Measurements from ENCODE around the gene LRRFIP1.
"Not testable (repeated sequence)": the region's sequence is repeated elsewhere in the genome, so short reads cannot be mapped to it uniquely, and the experiment has no call there.

LRRFIP1 gene

GRCh38 chr2:237782181-237782580 is 154.8 kb downstream of the LRRFIP1 start:
- no peak overlapping the region for H3K4me3 ChIP-seq (ENCODE audit: control insufficient read depth in 1 of 7, extremely low read depth in 1 of 7, insufficient read depth in 4 of 7, low read depth in 2 of 7, low read length in 6 of 7)
- CTCF ChIA-PET: no interaction called here

GRCh38 chr2:237783678-237784077 is 156.3 kb downstream of the LRRFIP1 start:
- H3K36me3 ChIP-seq (ENCODE audit: control insufficient read depth in 4 of 4, insufficient read depth in 4 of 4, low read length in 3 of 4): peaks cover 14 to 58% (median 35%) of the 10 kb centered on the region in 4 experiments

More at GRCh38 chr2:237782181-237782580, 154.8 kb downstream of the LRRFIP1 start:
- no peaks in the 10 kb centered on the region for H3K27me3 ChIP-seq (replicated peaks in 2 of 5; ENCODE audit: control insufficient read depth in 4 of 5, insufficient read depth in 5 of 5, low read length in 4 of 5)
- H3K4me1 ChIP-seq (ENCODE audit: control extremely low read depth in 1 of 4, control insufficient read depth in 4 of 4, insufficient read depth in 4 of 4, low read length in 3 of 4): no peaks in the 10 kb centered on the region
- peaks cover 20 to 69% (median 44%) of the 10 kb centered on the region in 4 experiments for H3K36me3 ChIP-seq (ENCODE audit: control insufficient read depth in 4 of 4, insufficient read depth in 4 of 4, low read length in 3 of 4)
- POLR2A ChIA-PET: interaction anchor here (0.7 kb wide), 1 partner anchor 205 kb away, joined by 3 read pairs; no protein-coding TSS in a partner anchor
- DNase-seq: no peak
- 94% methylated on average over 5 of the region's 7 CpGs for WGBS (ENCODE audit: insufficient coverage)
- H3K9me3 ChIP-seq (ENCODE audit: control extremely low read depth in 1 of 5, control insufficient read depth in 4 of 5, insufficient read depth in 2 of 5, low read depth in 1 of 5, low read length in 4 of 5): peaks cover 3 to 18% (median 10%) of the 10 kb centered on the region in 5 experiments
- no peak overlapping the region for H3K27ac ChIP-seq (ENCODE audit: insufficient read depth in 1 of 2, low read depth in 1 of 2, low read length in 2 of 2, poor library complexity in 1 of 2, severe bottlenecking in 2 of 2)

GRCh38 chr2:237786936-237787335 is 159.5 kb downstream of the LRRFIP1 start:
- peaks cover 7 to 28% (median 12%) of the 10 kb centered on the region in 4 experiments for H3K36me3 ChIP-seq (ENCODE audit: control insufficient read depth in 4 of 4, insufficient read depth in 4 of 4, low read length in 3 of 4)
- H3K27me3 ChIP-seq (replicated peaks in 2 of 5; ENCODE audit: control insufficient read depth in 4 of 5, insufficient read depth in 5 of 5, low read length in 4 of 5): no peaks in the 10 kb centered on the region
- peaks cover 3 to 19% (median 13%) of the 10 kb centered on the region in 5 experiments for H3K9me3 ChIP-seq (ENCODE audit: control extremely low read depth in 1 of 5, control insufficient read depth in 4 of 5, insufficient read depth in 2 of 5, low read depth in 1 of 5, low read length in 4 of 5)
- H3K4me1 ChIP-seq (ENCODE audit: control extremely low read depth in 1 of 4, control insufficient read depth in 4 of 4, insufficient read depth in 4 of 4, low read length in 3 of 4): no peaks in the 10 kb centered on the region
- POLR2A ChIA-PET: no interaction called here
- no peak overlapping the region for H3K4me3 ChIP-seq (ENCODE audit: control insufficient read depth in 1 of 7, extremely low read depth in 1 of 7, insufficient read depth in 4 of 7, low read depth in 2 of 7, low read length in 6 of 7)
- whole genome bisulfite sequencing (ENCODE audit: insufficient coverage): 100% methylated on average over 1 of the region's 4 CpGs
- CTCF ChIA-PET: no interaction called here
- no peak overlapping the region for H3K27ac ChIP-seq (ENCODE audit: insufficient read depth in 1 of 2, low read depth in 1 of 2, low read length in 2 of 2, poor library complexity in 1 of 2, severe bottlenecking in 2 of 2)
- peak; percentile 11 to 33 (median 20) for DNase-seq

More at GRCh38 chr2:237783678-237784077, 156.3 kb downstream of the LRRFIP1 start:
- H3K27ac ChIP-seq (ENCODE audit: insufficient read depth in 1 of 2, low read depth in 1 of 2, low read length in 2 of 2, poor library complexity in 1 of 2, severe bottlenecking in 2 of 2); CTCF ChIA-PET; H3K4me3 ChIP-seq (ENCODE audit: control insufficient read depth in 1 of 7, extremely low read depth in 1 of 7, insufficient read depth in 4 of 7, low read depth in 2 of 7, low read length in 6 of 7); POLR2A ChIA-PET; DNase-seq; H3K4me1 ChIP-seq (ENCODE audit: control extremely low read depth in 1 of 4, control insufficient read depth in 4 of 4, insufficient read depth in 4 of 4, low read length in 3 of 4); H3K27me3 ChIP-seq (replicated peaks in 2 of 5; ENCODE audit: control insufficient read depth in 4 of 5, insufficient read depth in 5 of 5, low read length in 4 of 5): not testable (repeated sequence)
- 100% methylated on average over 1 of the region's 5 CpGs for WGBS (ENCODE audit: insufficient coverage)
- H3K9me3 ChIP-seq (ENCODE audit: control extremely low read depth in 1 of 5, control insufficient read depth in 4 of 5, insufficient read depth in 2 of 5, low read depth in 1 of 5, low read length in 4 of 5): peaks cover 3 to 19% (median 13%) of the 10 kb centered on the region in 5 experiments

GRCh38 chr2:237790353-237790752 is 163.0 kb downstream of the LRRFIP1 start:
- H3K4me1 ChIP-seq (ENCODE audit: control extremely low read depth in 1 of 4, control insufficient read depth in 4 of 4, insufficient read depth in 4 of 4, low read length in 3 of 4): no peaks in the 10 kb centered on the region
- no peak overlapping the region for H3K27ac ChIP-seq (ENCODE audit: insufficient read depth in 1 of 2, low read depth in 1 of 2, low read length in 2 of 2, poor library complexity in 1 of 2, severe bottlenecking in 2 of 2)
- H3K9me3 ChIP-seq (ENCODE audit: control extremely low read depth in 1 of 5, control insufficient read depth in 4 of 5, insufficient read depth in 2 of 5, low read depth in 1 of 5, low read length in 4 of 5): peaks cover 3 to 13% (median 8%) of the 10 kb centered on the region in 5 experiments
- peak in 2 of 3 donors; percentile 8 to 11 for DNase-seq
- no peak overlapping the region for H3K4me3 ChIP-seq (ENCODE audit: control insufficient read depth in 1 of 7, extremely low read depth in 1 of 7, insufficient read depth in 4 of 7, low read depth in 2 of 7, low read length in 6 of 7)
- ChIA-PET POLR2A (no interaction called here), CTCF (interaction anchor here (1.3 kb wide), 1 partner anchor 14 kb away, joined by 3 read pairs; no protein-coding TSS in a partner anchor)
- 89% methylated on average over 4 of the region's 4 CpGs for WGBS (ENCODE audit: insufficient coverage)
- peaks cover 0 to 12% (median 4%) of the 10 kb centered on the region in 4 experiments for H3K36me3 ChIP-seq (ENCODE audit: control insufficient read depth in 4 of 4, insufficient read depth in 4 of 4, low read length in 3 of 4)
- H3K27me3 ChIP-seq (replicated peaks in 2 of 5; ENCODE audit: control insufficient read depth in 4 of 5, insufficient read depth in 5 of 5, low read length in 4 of 5): no peaks in the 10 kb centered on the region

- no peaks in the 10 kb centered on the region for H3K4me1 ChIP-seq (ENCODE audit: control extremely low read depth in 1 of 4, control insufficient read depth in 4 of 4, insufficient read depth in 4 of 4, low read length in 3 of 4)
- H3K36me3 ChIP-seq (ENCODE audit: control insufficient read depth in 4 of 4, insufficient read depth in 4 of 4, low read length in 3 of 4): peaks cover 0 to 2% (median 1%) of the 10 kb centered on the region in 4 experiments
- H3K9me3 ChIP-seq (ENCODE audit: control extremely low read depth in 1 of 5, control insufficient read depth in 4 of 5, insufficient read depth in 2 of 5, low read depth in 1 of 5, low read length in 4 of 5): peaks cover 0 to 3% (median 1%) of the 10 kb centered on the region in 5 experiments
- H3K27me3 ChIP-seq (replicated peaks in 2 of 5; ENCODE audit: control insufficient read depth in 4 of 5, insufficient read depth in 5 of 5, low read length in 4 of 5): no peaks in the 10 kb centered on the region
- H3K4me3 ChIP-seq (ENCODE audit: control insufficient read depth in 1 of 7, extremely low read depth in 1 of 7, insufficient read depth in 4 of 7, low read depth in 2 of 7, low read length in 6 of 7): no peak overlapping the region
- DNase-seq: no peak
- no peak overlapping the region for H3K27ac ChIP-seq (ENCODE audit: insufficient read depth in 1 of 2, low read depth in 1 of 2, low read length in 2 of 2, poor library complexity in 1 of 2, severe bottlenecking in 2 of 2)
- 100% methylated on average over 3 of the region's 6 CpGs for WGBS (ENCODE audit: insufficient coverage)
- ChIA-PET POLR2A (no interaction called here), CTCF (interaction anchor here (0.6 kb wide), 1 partner anchor 613 kb away, joined by 3 read pairs; no protein-coding TSS in a partner anchor)
These were observed 164.8 kb downstream of the LRRFIP1 start for GRCh38 chr2:237791977-237792727.

GRCh38 chr2:237797253-237797652 is 169.9 kb downstream of the LRRFIP1 start:
- WGBS (ENCODE audit: insufficient coverage): no CpG with 5 or more reads among the region's 3 CpGs
- CTCF ChIA-PET: interaction anchor here (1.2 kb wide), 1 partner anchor 21 kb away, joined by 3 read pairs; no protein-coding TSS in a partner anchor
- Histone ChIP-seq H3K9me3 (ENCODE audit: control extremely low read depth in 1 of 5, control insufficient read depth in 4 of 5, insufficient read depth in 2 of 5, low read depth in 1 of 5, low read length in 4 of 5) (peaks cover 0 to 14% (median 12%) of the 10 kb centered on the region in 5 experiments), H3K27ac (ENCODE audit: insufficient read depth in 1 of 2, low read depth in 1 of 2, low read length in 2 of 2, poor library complexity in 1 of 2, severe bottlenecking in 2 of 2) (no peak overlapping the region), H3K4me3 (ENCODE audit: control insufficient read depth in 1 of 7, extremely low read depth in 1 of 7, insufficient read depth in 4 of 7, low read depth in 2 of 7, low read length in 6 of 7) (no peak overlapping the region), H3K4me1 (ENCODE audit: control extremely low read depth in 1 of 4, control insufficient read depth in 4 of 4, insufficient read depth in 4 of 4, low read length in 3 of 4) (no peaks in the 10 kb centered on the region), H3K36me3 (ENCODE audit: control insufficient read depth in 4 of 4, insufficient read depth in 4 of 4, low read length in 3 of 4) (no peaks in the 10 kb centered on the region), H3K27me3 (replicated peaks in 2 of 5; ENCODE audit: control insufficient read depth in 4 of 5, insufficient read depth in 5 of 5, low read length in 4 of 5) (no peaks in the 10 kb centered on the region)
- DNase-seq: no peak
- POLR2A ChIA-PET: no interaction called here

Measured in common myeloid progenitor, CD34-positive (primary cell).